ENCODE results near the gene UBE2J2.

Gene UBE2J2

DNA sequence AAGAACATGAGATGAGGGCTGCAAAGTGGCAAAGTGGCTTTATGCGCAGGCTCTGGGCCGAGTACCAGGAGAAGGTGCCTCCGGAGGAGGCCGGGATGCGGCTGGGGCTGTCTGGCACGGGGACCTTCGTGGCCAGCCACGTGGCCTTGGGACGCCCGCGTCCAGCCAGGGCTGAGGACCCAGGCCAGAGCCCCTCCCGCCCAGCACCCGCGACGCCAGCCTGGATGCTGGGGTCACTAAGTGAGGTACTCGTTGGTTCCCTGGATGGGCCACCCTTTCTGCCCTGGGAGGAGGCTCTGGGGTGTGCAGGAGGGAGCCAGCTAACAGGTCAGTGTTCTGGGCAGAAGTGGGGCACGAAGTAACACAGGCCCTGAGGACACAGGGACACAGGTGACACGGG lies 19.2 kb upstream of the UBE2J2 start:
- Histone ChIP-seq H3K27ac (ENCODE audit: low read depth, low read length) (no peak overlapping the region), H3K27me3 (ENCODE audit: insufficient read depth, low read length) (no peaks in the 10 kb centered on the region), H3K36me3 (ENCODE audit: insufficient read depth, low read length) (no peaks in the 10 kb centered on the region; the same call in 1 of the 2 replicates), H3K9me3 (ENCODE audit: insufficient read depth, low read depth, low read length) (no peaks in the 10 kb centered on the region), H3K4me3 (ENCODE audit: low read length) (no peak overlapping the region), H3K4me1 (ENCODE audit: insufficient read depth, low read length) (no peaks in the 10 kb centered on the region), H3K9ac (ENCODE audit: low read depth, low read length) (no peak overlapping the region)
- 95% methylated on average over 18 of the region's 18 CpGs for WGBS

DNA sequence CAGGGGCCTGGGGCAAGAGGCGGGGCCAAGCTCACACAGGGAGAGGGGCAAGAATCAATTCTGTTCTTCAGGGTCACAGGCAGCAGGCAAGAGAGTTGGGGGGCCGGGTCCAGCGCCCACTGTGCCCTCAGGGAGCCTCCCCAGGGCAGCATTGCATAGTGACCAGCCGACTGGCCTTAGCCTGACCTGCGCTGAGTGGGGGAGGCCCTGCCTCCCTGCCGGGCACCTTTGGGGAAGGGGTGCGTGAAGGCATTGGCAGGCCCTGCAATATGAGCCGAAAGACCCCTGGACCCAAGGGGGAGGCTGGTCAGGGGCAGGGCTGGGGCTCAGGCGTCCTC lies 18.8 kb upstream of the UBE2J2 start:
- 92% methylated on average over 9 of the region's 9 CpGs for WGBS
- no peaks in the 10 kb centered on the region for H3K9me3 ChIP-seq (ENCODE audit: insufficient read depth, low read depth, low read length)
- H3K36me3 ChIP-seq (ENCODE audit: insufficient read depth, low read length) = no peaks in the 10 kb centered on the region; the same call in 1 of the 2 replicates

DNA sequence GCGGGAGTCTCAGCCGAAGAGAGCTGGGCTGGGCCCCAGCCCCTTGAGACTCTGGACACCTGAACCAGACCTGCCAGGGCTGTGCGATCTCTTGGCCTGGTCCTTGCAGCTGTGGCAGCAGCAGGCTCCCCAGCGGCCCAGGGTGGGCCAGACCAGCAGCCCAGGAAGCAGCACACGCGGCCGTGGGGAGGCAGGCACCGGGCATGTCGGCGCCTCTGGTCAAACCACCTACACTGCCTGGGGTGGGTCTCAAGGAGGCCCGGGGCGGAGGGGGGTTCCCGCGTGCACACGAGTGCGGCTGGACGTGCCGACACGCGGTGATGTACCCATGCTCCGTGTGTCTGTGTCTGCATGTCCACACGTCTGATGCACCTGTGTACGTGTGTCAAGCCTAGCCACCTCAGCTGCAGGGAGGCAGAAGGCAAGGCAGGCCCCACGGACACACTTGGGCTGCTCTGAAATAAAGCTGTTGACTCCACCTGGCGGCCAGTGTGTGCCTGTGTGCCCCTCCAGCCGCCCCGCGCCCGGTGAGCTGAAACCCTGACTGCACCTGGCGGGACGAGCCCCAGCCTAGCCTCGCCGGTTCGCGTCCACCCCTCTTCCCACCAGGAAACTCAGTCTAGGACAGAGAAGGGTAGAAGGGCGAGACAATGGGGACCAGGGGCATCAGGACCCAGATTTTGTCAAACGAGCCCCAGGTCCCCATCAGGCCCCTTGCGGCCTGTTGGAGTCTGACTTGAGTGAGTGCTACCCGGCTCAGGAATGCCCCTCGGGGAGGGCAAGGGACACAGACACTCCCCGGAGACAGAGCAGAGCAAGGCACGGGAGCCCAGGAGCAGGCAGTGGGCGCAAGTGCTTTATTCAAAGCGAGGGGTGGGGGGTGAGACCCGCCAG lies 18.1 kb upstream of the UBE2J2 start:
- no peaks in the 10 kb centered on the region; the same call in 1 of the 2 replicates for H3K36me3 ChIP-seq (ENCODE audit: insufficient read depth, low read length)
- 66% methylated on average over 45 of the region's 45 CpGs for WGBS
- H3K4me3 ChIP-seq (ENCODE audit: low read length) = no peak overlapping the region
- H3K9me3 ChIP-seq (ENCODE audit: insufficient read depth, low read depth, low read length) = no peaks in the 10 kb centered on the region
- no peaks in the 10 kb centered on the region for H3K27me3 ChIP-seq (ENCODE audit: insufficient read depth, low read length)
- no peak overlapping the region; the same call in 1 of the 2 replicates for H3K9ac ChIP-seq (ENCODE audit: low read depth, low read length)
- H3K4me1 ChIP-seq (ENCODE audit: insufficient read depth, low read length) = no peaks in the 10 kb centered on the region
- no peak overlapping the region for H3K27ac ChIP-seq (ENCODE audit: low read depth, low read length)

More for the DNA sequence above, 18.8 kb upstream of the UBE2J2 start:
- no peak overlapping the region for H3K27ac ChIP-seq (ENCODE audit: low read depth, low read length)
- no peak overlapping the region for H3K4me3 ChIP-seq (ENCODE audit: low read length)
- H3K9ac ChIP-seq (ENCODE audit: low read depth, low read length) = no peak overlapping the region
- H3K27me3 ChIP-seq (ENCODE audit: insufficient read depth, low read length) = no peaks in the 10 kb centered on the region
- H3K4me1 ChIP-seq (ENCODE audit: insufficient read depth, low read length) = no peaks in the 10 kb centered on the region

DNA sequence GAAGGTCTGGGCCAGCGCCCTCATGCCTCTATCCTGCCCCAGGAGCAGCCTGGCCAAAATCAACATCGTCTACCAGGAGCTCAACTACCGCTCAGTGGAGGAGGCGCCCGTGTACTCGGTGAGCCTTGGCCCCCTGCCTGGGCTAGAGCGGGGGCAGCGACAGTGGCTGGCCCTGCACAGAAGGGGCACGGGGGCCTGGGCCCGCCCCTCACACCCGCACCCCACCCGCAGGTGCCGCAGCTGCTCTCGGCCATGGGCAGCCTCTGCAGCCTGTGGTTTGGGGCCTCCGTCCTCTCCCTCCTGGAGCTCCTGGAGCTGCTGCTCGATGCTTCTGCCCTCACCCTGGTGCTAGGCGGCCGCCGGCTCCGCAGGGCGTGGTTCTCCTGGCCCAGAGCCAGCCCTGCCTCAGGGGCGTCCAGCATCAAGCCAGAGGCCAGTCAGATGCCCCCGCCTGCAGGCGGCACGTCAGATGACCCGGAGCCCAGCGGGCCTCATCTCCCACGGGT lies 17.4 kb upstream of the UBE2J2 start:
- 89% methylated on average over 28 of the region's 28 CpGs for WGBS
- Histone ChIP-seq H3K4me1 (ENCODE audit: insufficient read depth, low read length) (no peaks in the 10 kb centered on the region), H3K9ac (ENCODE audit: low read depth, low read length) (no peak overlapping the region), H3K27ac (ENCODE audit: low read depth, low read length) (no peak overlapping the region), H3K27me3 (ENCODE audit: insufficient read depth, low read length) (no peaks in the 10 kb centered on the region), H3K4me3 (ENCODE audit: low read length) (no peak overlapping the region), H3K9me3 (ENCODE audit: insufficient read depth, low read depth, low read length) (no peaks in the 10 kb centered on the region), H3K36me3 (ENCODE audit: insufficient read depth, low read length) (no peaks in the 10 kb centered on the region; the same call in 1 of the 2 replicates)

DNA sequence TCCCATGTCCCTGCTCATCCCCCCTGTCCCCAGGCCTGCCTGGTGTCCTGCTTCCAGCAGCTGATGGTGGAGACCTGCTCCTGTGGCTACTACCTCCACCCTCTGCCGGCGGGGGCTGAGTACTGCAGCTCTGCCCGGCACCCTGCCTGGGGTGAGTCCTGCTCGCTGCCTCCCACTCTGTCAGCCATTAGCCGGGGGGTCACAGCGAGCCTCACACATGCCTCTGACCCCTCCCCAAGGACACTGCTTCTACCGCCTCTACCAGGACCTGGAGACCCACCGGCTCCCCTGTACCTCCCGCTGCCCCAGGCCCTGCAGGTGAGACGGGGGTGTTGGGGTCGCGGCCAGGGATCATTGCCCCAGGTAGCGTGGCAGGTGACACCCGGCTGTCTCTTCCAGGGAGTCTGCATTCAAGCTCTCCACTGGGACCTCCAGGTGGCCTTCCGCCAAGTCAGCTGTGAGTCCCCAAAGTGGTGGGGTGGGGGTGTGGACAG lies 16.6 kb upstream of the UBE2J2 start:
- H3K9me3 ChIP-seq (ENCODE audit: insufficient read depth, low read depth, low read length) = no peaks in the 10 kb centered on the region
- no peaks in the 10 kb centered on the region; the same call in 1 of the 2 replicates for H3K36me3 ChIP-seq (ENCODE audit: insufficient read depth, low read length)
- WGBS = 77% methylated on average over 15 of the region's 15 CpGs
- H3K27me3 ChIP-seq (ENCODE audit: insufficient read depth, low read length) = no peaks in the 10 kb centered on the region
- no peaks in the 10 kb centered on the region for H3K4me1 ChIP-seq (ENCODE audit: insufficient read depth, low read length)
- no peak overlapping the region for H3K9ac ChIP-seq (ENCODE audit: low read depth, low read length)
- H3K4me3 ChIP-seq (ENCODE audit: low read length) = no peak overlapping the region
- H3K27ac ChIP-seq (ENCODE audit: low read depth, low read length) = no peak overlapping the region

DNA sequence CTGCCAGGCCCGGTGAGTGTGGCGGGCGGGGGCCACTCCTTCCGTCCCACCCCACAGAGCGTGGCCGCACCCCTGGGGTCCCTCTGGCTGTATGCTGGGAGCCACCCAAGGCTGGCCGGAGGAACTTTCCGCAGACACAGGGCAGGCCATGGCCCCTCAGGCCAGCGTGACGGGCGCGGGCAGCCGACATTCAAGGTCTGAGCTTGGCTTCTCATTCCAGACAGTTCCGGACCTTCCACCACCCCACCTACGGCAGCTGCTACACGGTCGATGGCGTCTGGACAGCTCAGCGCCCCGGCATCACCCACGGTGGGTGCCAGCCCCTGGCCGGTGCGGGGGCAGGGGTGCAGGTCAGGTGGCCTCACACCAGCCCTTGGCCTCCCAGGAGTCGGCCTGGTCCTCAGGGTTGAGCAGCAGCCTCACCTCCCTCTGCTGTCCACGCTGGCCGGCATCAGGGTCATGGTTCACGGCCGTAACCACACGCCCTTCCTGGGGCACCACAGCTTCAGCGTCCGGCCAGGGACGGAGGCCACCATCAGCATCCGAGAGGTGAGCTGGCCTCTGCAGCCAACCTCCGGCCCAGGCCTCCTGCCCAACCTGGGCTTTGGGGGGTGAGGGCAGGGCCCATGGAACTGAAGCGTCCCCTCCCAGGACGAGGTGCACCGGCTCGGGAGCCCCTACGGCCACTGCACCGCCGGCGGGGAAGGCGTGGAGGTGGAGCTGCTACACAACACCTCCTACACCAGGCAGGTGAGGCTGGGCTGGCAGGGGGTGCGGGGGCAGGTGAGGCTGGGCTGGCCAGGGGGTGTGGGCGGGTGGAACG lies 13.8 kb upstream of the UBE2J2 start:
- H3K4me1 ChIP-seq (ENCODE audit: insufficient read depth, low read length) = no peaks in the 10 kb centered on the region
- H3K9ac ChIP-seq (ENCODE audit: low read depth, low read length) = no peak overlapping the region
- WGBS = 95% methylated on average over 41 of the region's 46 CpGs
- H3K9me3 ChIP-seq (ENCODE audit: insufficient read depth, low read depth, low read length) = no peaks in the 10 kb centered on the region
- no peak overlapping the region for H3K4me3 ChIP-seq (ENCODE audit: low read length)
- H3K27me3 ChIP-seq (ENCODE audit: insufficient read depth, low read length) = no peaks in the 10 kb centered on the region
- no peak overlapping the region for H3K27ac ChIP-seq (ENCODE audit: low read depth, low read length)
- no peaks in the 10 kb centered on the region for H3K36me3 ChIP-seq (ENCODE audit: insufficient read depth, low read length)

DNA sequence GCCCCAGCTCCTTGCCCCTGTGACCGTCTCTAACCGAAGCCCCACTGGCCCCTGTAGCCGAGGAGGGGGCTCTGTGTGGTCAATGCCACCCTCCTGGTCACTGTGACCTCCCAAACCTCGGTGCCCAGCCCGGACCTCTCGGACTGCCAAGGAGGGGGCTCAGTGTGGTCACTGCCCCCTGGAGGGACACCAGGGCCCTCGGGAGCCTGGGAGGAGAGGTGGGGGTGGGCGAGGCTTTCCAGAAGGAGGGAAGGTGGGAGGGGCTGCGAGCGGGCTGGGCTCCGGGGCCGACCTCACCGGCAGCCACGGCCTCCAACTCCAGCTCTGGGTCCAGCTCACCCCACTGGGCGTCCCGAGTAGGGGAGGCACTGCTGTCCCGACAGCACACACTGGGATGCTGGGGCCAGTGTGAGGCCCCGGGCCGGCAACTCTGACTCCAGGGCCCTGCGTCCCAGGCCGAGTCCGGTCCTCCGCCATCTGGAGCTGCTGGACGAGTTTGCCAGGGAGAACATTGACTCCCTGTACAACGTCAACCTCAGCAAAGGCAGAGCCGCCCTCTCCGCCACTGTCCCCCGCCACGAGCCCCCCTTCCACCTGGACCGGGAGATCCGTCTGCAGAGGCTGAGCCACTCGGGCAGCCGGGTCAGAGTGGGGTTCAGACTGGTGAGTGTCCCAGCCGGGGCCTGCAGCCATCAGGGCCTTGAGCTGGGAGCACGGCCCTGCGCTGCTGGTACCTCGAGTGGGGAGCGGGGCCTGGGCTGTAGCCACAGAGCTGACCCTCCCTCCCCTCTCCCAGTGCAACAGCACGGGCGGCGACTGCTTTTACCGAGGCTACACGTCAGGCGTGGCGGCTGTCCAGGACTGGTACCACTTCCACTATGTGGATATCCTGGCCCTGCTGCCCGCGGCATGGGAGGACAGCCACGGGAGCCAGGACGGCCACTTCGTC lies 12.9 kb upstream of the UBE2J2 start:
- no peak overlapping the region for H3K9ac ChIP-seq (ENCODE audit: low read depth, low read length)
- no peak overlapping the region for H3K27ac ChIP-seq (ENCODE audit: low read depth, low read length)
- no peaks in the 10 kb centered on the region for H3K36me3 ChIP-seq (ENCODE audit: insufficient read depth, low read length)
- no peaks in the 10 kb centered on the region for H3K9me3 ChIP-seq (ENCODE audit: insufficient read depth, low read depth, low read length)
- WGBS = 88% methylated on average over 50 of the region's 50 CpGs
- H3K4me3 ChIP-seq (ENCODE audit: low read length) = no peak overlapping the region
- H3K4me1 ChIP-seq (ENCODE audit: insufficient read depth, low read length) = no peaks in the 10 kb centered on the region
- H3K27me3 ChIP-seq (ENCODE audit: insufficient read depth, low read length) = no peaks in the 10 kb centered on the region

DNA sequence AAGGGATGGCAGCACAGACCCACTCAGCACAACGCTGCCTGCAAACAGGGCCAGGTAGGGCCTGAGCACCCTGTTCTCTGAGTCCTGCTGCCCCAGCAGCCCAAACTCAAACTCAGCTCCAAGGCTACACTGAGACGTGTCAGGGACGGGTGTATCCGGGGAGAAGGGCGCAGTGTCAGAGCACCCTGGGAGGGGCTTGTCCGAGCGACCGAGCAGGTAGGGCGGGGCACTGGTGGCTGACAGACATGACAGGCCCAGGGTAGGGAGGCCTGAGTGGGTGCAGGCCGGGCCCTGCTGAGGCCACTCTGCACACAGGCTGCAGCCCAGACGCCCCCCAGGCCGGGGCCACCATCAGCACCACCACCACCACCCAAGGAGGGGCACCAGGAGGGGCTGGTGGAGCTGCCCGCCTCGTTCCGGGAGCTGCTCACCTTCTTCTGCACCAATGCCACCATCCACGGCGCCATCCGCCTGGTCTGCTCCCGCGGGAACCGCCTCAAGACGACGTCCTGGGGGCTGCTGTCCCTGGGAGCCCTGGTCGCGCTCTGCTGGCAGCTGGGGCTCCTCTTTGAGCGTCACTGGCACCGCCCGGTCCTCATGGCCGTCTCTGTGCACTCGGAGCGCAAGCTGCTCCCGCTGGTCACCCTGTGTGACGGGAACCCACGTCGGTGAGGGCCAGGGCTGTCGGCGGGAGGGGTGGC lies 12.1 kb upstream of the UBE2J2 start:
- no peaks in the 10 kb centered on the region for H3K36me3 ChIP-seq (ENCODE audit: insufficient read depth, low read length)
- no peaks in the 10 kb centered on the region for H3K9me3 ChIP-seq (ENCODE audit: insufficient read depth, low read depth, low read length)
- no peak overlapping the region for H3K4me3 ChIP-seq (ENCODE audit: low read length)
- no peak overlapping the region for H3K9ac ChIP-seq (ENCODE audit: low read depth, low read length)
- no peaks in the 10 kb centered on the region for H3K4me1 ChIP-seq (ENCODE audit: insufficient read depth, low read length)
- no peak overlapping the region for H3K27ac ChIP-seq (ENCODE audit: low read depth, low read length)
- WGBS = 89% methylated on average over 37 of the region's 37 CpGs
- H3K27me3 ChIP-seq (ENCODE audit: insufficient read depth, low read length) = no peaks in the 10 kb centered on the region

DNA sequence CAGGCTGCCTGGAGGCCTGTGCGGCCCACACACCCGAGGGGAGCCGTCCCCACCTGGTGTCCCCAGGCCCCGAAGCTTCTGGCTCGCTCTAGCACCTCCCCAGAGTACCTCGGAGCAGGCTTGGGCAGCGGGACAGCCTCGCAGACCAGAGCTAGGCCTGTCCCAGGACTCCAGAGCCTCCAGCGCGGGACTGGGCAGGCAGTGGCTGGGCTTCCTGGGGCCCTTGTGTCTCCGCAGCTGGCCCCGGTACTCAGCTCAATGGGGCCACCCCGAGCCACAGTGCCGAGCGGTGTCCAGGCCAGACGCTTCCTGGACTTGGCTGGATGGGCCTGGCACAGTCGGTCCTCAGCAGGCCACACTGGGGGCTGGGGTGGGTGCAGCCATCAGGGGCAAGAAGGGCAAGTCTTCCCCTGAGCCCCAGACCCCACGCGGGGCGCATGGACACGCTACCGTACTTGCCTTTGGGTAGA lies 11.5 kb upstream of the UBE2J2 start:
- WGBS = 94% methylated on average over 22 of the region's 22 CpGs
- H3K9ac ChIP-seq (ENCODE audit: low read depth, low read length) = no peak overlapping the region
- H3K36me3 ChIP-seq (ENCODE audit: insufficient read depth, low read length) = no peaks in the 10 kb centered on the region
- H3K27ac ChIP-seq (ENCODE audit: low read depth, low read length) = no peak overlapping the region
- H3K27me3 ChIP-seq (ENCODE audit: insufficient read depth, low read length) = no peaks in the 10 kb centered on the region
- no peak overlapping the region for H3K4me3 ChIP-seq (ENCODE audit: low read length)
- H3K4me1 ChIP-seq (ENCODE audit: insufficient read depth, low read length) = no peaks in the 10 kb centered on the region
- H3K9me3 ChIP-seq (ENCODE audit: insufficient read depth, low read depth, low read length) = no peaks in the 10 kb centered on the region

All from HUES64 (cell line).